ENCODE measurements around the gene DEK.
"Not testable (repeated sequence)": the region's sequence is repeated elsewhere in the genome, so short reads cannot be mapped to it uniquely, and the experiment has no call there.

The DEK gene

DNA sequence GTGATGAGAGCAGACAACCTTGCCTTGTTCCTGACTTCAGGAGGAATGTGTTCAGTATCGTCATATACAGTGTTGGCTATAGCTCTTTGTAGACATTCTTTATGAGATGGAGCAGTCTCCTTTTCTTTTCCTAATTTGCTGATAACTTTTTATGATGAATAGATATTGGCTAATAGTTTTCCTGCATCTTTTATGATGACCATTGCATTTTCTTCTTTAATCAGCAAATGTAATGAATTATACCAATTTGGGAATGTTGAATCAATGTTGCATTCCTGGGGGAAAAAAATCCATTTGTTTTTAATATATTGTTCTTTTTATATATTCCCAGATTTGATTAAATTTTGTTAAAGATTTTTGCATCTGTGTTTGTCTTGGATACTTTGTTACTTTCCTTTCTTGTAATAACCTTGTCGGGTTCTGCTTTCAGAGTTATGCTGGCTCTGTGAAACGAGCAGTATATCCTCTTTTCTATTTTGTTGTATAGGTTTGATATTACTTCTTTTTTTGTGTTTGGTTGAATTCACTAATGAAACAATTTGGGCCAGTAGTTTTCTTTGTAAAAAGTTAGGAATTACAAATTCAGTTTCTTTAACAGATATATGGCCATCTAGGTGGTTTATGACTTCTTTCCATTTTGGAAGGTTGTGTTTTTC lies 85.2 kb downstream of the DEK start:
- TF ChIP-seq, protein P1, sequence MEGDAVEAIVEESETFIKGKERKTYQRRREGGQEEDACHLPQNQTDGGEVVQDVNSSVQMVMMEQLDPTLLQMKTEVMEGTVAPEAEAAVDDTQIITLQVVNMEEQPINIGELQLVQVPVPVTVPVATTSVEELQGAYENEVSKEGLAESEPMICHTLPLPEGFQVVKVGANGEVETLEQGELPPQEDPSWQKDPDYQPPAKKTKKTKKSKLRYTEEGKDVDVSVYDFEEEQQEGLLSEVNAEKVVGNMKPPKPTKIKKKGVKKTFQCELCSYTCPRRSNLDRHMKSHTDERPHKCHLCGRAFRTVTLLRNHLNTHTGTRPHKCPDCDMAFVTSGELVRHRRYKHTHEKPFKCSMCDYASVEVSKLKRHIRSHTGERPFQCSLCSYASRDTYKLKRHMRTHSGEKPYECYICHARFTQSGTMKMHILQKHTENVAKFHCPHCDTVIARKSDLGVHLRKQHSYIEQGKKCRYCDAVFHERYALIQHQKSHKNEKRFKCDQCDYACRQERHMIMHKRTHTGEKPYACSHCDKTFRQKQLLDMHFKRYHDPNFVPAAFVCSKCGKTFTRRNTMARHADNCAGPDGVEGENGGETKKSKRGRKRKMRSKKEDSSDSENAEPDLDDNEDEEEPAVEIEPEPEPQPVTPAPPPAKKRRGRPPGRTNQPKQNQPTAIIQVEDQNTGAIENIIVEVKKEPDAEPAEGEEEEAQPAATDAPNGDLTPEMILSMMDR (IDR thresholded peaks at IDR 0.05; ENCODE audit: low read depth, low read length, missing control alignments) = no peak
- no peak for DNase-seq (ENCODE audit: low read depth)
- no peak overlapping the region for H3K4me3 ChIP-seq (ENCODE audit: low read depth, low read length)
- in situ Hi-C loops (cut with HindIII; ENCODE audit: low sequenced_read_pairs) = no loop called here

DNA sequence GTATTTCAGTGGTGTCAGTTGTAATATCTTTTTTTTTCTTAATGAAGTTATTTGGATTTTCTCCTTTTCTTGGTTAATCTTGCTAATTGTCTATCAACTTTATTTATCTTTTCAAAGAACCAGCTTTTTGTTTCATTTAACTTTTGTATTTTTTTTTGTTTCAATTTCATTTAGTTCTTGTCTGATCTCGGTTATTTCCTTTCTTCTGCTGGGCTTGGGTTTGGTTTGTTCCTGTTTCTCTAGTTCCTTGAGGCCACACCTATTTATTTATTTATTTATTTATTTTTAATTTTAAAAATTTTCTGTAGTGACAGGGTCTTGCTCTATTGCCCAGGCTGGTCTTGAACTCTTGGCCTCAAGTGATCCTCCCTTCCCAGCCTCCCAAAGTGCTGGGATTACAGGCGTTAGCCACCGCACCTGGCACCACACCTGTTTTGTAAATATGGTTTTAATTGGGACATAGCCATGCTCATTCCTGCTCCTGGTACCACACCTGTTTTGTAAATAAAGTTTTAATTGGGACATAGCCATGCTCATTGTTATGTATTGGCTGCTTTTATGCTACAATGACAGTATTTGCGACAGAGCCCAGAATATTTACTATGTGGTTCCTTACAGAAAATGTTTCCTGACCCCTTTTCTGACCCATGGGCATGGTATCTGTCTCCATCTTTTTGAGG lies 86.9 kb downstream of the DEK start:
- no peak for DNase-seq (ENCODE audit: low read depth)
- in situ Hi-C loops (cut with HindIII; ENCODE audit: low sequenced_read_pairs) = no loop called here
- no peak overlapping the region for H3K4me3 ChIP-seq (ENCODE audit: low read depth, low read length)
- TF ChIP-seq, protein P1 (IDR thresholded peaks at IDR 0.05; ENCODE audit: low read depth, low read length, missing control alignments) = no peak

DNA sequence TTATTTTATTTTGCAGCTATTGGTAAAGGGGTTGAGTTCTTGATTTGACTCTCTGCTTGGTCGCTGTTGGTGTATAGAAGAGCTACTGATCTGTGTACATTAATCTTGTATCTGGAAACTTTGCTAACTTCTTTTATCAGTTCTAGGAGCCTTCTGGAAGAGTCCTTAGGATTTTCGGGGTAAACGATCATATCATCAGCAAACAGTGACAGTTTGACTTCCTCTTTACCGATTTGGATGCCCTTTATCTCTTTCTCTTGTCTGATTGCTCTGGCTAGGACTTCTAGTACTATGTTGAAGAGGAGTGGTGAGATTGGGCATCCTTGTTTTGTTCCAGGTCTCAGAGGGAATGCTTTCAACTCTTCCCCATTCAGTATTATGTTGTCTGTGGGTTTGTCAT lies 88.1 kb downstream of the DEK start:
- H3K4me3 ChIP-seq (ENCODE audit: low read depth, low read length); DNase-seq (ENCODE audit: low read depth); in situ Hi-C loops (cut with HindIII; ENCODE audit: low sequenced_read_pairs): not testable (repeated sequence)

All from astrocyte of the cerebellum (primary cell).